ENCODE results near the gene ATP5MC3. TPM values are rescaled to one million over a fixed set of nuclear protein-coding genes. Genes with fewer than 3 reads are reported as not detected.
A peak's percentile ranks its signal among the peaks of the same experiment; 100 is the strongest.

The ATP5MC3 gene
- total and polyA plus RNA-seq, 2 of the 13 experiments (the other 11 are each of a cell fraction or from before 2014, with no cell fraction given): 676 to 1,007 TPM

- TF ChIP-seq NFE2L1 (CRISPR knock-in tag; IDR thresholded peaks at IDR 0.05; ENCODE audit: borderline replicate concordance) (no peak; the same call in 1 of the 2 replicates), HNRNPLL (IDR thresholded peaks at IDR 0.05; ENCODE audit: low read depth, low read length, poor library complexity, severe bottlenecking) (peak; percentile 47), DNMT3B (CRISPR knock-in tag; conservative IDR thresholded peaks at IDR 0.05) (0 out of 2 replicates have a peak, but pooled peaks have one; percentile 19), BHLHE40 (IDR thresholded peaks at IDR 0.05; ENCODE audit: low read length) (peak; percentile 64), ZNF605 (CRISPR knock-in tag; IDR thresholded peaks at IDR 0.05) (peak; percentile 90), DPF2 (CRISPR knock-in tag; IDR thresholded peaks at IDR 0.05; ENCODE audit: borderline replicate concordance, low read depth) (no peak), NR2F1 (CRISPR knock-in tag; IDR thresholded peaks at IDR 0.05) (peak; percentile 91 to 96), ZNF660 (CRISPR knock-in tag; IDR thresholded peaks at IDR 0.05; ENCODE audit: borderline replicate concordance, low read depth) (no peak), ZNF160 (CRISPR knock-in tag; IDR thresholded peaks at IDR 0.05) (peak; percentile 87; the same call in 1 of the 2 replicates), ZNF367 (CRISPR knock-in tag; IDR thresholded peaks at IDR 0.05; ENCODE audit: borderline replicate concordance) (peak; percentile 80; the same call in 1 of the 2 replicates), ZNF841 (CRISPR knock-in tag; IDR thresholded peaks at IDR 0.05; ENCODE audit: borderline replicate concordance) (no peak), ZNF468 (CRISPR knock-in tag; IDR thresholded peaks at IDR 0.05) (no peak), PPARG (CRISPR knock-in tag; conservative IDR thresholded peaks at IDR 0.05) (peak; percentile 65), HNF4G (IDR thresholded peaks at IDR 0.05; ENCODE audit: borderline replicate concordance, low read depth, low read length) (peak; percentile 58; the same call in 1 of the 2 replicates), HNF4G (CRISPR knock-in tag; IDR thresholded peaks at IDR 0.05; ENCODE audit: borderline replicate concordance, low read depth) (no peak; the same call in 1 of the 2 replicates), ZBTB20 (CRISPR knock-in tag; IDR thresholded peaks at IDR 0.05; ENCODE audit: borderline replicate concordance, low read depth) (peak; percentile 35; the same call in 1 of the 2 replicates), ZNF720 (CRISPR knock-in tag; IDR thresholded peaks at IDR 0.05) (no peak), ZNF550 (CRISPR knock-in tag; IDR thresholded peaks at IDR 0.05; ENCODE audit: borderline replicate concordance) (no peak), MYC (CRISPR knock-in tag; IDR thresholded peaks at IDR 0.05; ENCODE audit: borderline replicate concordance) (0 out of 2 replicates have a peak, but pooled peaks have one; percentile 66), CBFB (CRISPR knock-in tag; IDR thresholded peaks at IDR 0.05) (peak; percentile 55; the same call in 1 of the 2 replicates), RFXAP (CRISPR knock-in tag; IDR thresholded peaks at IDR 0.05; ENCODE audit: borderline replicate concordance) (no peak), ZMYM2 (CRISPR knock-in tag; IDR thresholded peaks at IDR 0.05) (peak; percentile 57; the same call in 1 of the 2 replicates), HCFC1 (IDR thresholded peaks at IDR 0.05; ENCODE audit: low read depth, low read length) (peak; percentile 39; the same call in 1 of the 2 replicates), MEIS1 (CRISPR knock-in tag; IDR thresholded peaks at IDR 0.05; ENCODE audit: borderline replicate concordance) (no peak), MLX (CRISPR knock-in tag; IDR thresholded peaks at IDR 0.05) (peak; percentile 21; the same call in 1 of the 2 replicates), ZNF275 (CRISPR knock-in tag; IDR thresholded peaks at IDR 0.05; ENCODE audit: borderline replicate concordance) (peak; percentile 80; the same call in 1 of the 2 replicates), CBX2 (IDR thresholded peaks at IDR 0.05; ENCODE audit: low read depth, low read length) (no peak), CBX2 (CRISPR knock-in tag; IDR thresholded peaks at IDR 0.05; ENCODE audit: low read depth) (no peak), ZNF296 (CRISPR knock-in tag; conservative IDR thresholded peaks at IDR 0.05) (0 out of 2 replicates have a peak, but pooled peaks have one; percentile 29), SAP130 (CRISPR knock-in tag; IDR thresholded peaks at IDR 0.05; ENCODE audit: low read depth) (peak; percentile 85)
Observed at GRCh38 chr2:175181104-175181876, at the start of gene ATP5MC3 (continued).
